ENCODE data around the gene TRPM2. TPM values are rescaled to one million over a fixed set of nuclear protein-coding genes. Genes with fewer than 3 reads are reported as not detected.

TRPM2 gene
- total RNA-seq, 5 donors from 2014 or later (not counting 1 experiment from before 2014, with no cell fraction given) = 1.2 to 8.6 (median 3.6) TPM

DNA sequence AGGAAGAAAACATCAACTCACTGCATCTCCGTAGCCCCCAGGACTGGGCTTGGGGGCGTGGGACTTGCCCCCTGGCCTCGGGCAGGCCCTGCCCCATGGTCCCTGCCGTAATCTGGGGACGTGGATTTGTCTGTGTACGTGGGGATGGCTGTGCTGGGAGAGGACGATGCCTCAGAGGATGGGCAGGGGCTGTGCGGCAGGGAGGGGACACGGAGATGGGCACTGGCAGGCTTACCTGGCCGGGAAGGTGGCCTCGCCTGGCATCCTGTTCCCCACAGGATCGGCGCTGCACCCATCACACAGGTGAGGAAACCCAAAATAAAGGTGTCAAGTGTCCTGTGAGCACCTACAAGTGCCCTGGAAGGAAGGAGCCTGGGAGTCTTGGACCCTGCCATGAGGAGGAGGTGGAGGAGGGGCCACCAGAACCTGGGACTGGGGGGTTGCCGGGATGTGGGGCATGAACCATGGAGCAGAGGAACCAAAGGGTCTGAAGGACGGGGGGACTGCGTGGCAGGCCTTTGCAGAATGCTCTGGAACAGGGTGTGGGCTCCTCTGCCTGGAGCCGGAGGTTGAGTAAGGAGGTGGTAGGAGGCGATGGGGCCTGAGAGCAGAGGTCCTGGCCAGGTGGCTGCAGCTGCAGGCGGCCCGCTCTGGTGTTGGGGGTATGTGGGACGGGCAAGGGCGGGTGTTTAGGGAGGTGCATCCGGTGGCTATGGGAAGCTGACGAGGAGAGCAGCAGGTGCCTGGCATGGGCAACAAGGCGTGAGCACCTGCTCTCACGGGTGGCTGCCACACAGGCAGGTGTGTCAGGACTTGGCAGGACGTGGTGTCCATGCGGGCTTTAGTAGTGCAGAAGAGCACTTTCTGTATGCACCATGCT, 74.1 kb downstream of the TRPM2 start:
- Mint-ChIP-seq H3K27ac (peak overlapping the region in 1 of 2 donors; percentile 4), H3K36me3 (peaks cover 3% of the 10 kb centered on the region), H3K4me1 (no peaks in the 10 kb centered on the region), H3K27me3 (no peaks in the 10 kb centered on the region), H3K9me3 (peaks cover 11 to 21% (median 20%) of the 10 kb centered on the region in 3 donors), H3K4me3 (no peak overlapping the region)
- Histone ChIP-seq H3K36me3 (ENCODE audit: control insufficient read depth in 2 of 2, extremely low read depth in 1 of 2, insufficient read depth in 1 of 2, low read length in 1 of 2) (no peaks in the 10 kb centered on the region), H3K4me1 (ENCODE audit: control insufficient read depth in 1 of 2, extremely low read depth in 1 of 2, insufficient read depth in 2 of 2, low read length in 2 of 2) (no peaks in the 10 kb centered on the region), H3K27me3 (replicated peaks in 1 of 2; ENCODE audit: control insufficient read depth in 2 of 2, extremely low read depth in 1 of 2, insufficient read depth in 2 of 2, low read length in 1 of 2) (peaks cover 0 to 2% of the 10 kb centered on the region in 2 experiments), H3K4me3 (ENCODE audit: control insufficient read depth in 1 of 2, extremely low read depth in 1 of 2, low read length in 1 of 2) (no peak overlapping the region), H3K27ac (ENCODE audit: low read length) (no peak overlapping the region), H3K9me3 (peaks cover 5% of the 10 kb centered on the region)
- ChIA-PET CTCF (no interaction called here), POLR2A (interaction anchor here in 1 of 2 donors (0.7 kb wide), 1 partner anchor 364 kb away, joined by 3 read pairs; no protein-coding TSS in a partner anchor)
- DNase-seq = peak in 1 of 35 experiments; percentile 22
- 96% methylated on average over 26 of the region's 28 CpGs for WGBS (ENCODE audit: insufficient coverage)
- peak in 1 of 4 experiments; percentile 20 for ATAC-seq (replicated peaks in 1 of 4)

DNA sequence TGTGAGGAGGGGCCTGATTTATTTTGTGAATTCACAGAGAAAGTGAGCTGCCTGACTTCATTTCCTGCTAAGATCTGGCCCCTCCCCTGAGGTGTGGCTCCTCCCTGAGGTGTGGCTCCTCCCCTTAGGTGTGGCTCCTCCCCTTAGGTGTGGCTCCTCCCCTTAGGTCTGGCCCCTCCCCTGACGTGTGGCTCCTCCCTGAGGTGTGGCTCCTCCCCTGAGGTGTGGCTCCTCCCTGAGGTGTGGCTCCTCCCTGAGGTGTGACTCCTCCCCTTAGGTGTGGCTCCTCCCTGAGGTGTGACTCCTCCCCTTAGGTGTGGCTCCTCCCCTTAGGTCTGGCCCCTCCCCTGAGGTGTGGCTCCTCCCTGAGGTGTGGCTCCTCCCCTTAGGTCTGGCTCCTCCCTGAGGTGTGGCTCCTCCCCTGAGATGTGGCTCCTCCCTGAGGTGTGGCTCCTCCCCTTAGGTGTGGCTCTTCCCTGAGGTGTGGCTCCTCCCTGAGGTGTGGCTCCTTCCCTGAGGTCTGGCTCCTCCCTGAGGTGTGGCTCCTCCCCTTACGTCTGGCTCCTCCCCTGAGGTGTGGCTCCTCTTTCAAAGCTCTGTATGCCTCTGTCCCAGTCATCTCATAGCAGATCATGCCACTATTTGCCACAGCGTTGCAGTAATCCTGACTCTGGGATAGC, 75.0 kb downstream of the TRPM2 start:
- WGBS (ENCODE audit: insufficient coverage) = no CpG with 5 or more reads among the region's 3 CpGs
- ChIA-PET CTCF (interaction anchor here in 1 of 2 donors (0.6 kb wide), 2 partner anchors 27 to 89 kb away, joined by 3 to 5 read pairs; partner anchors contain the start of gene CFAP410), POLR2A (interaction anchor here (0.7 kb wide), 2 partner anchors 365 to 945 kb away, joined by 3 to 14 read pairs; no protein-coding TSS in a partner anchor)
- no peak overlapping the region for H3K27ac ChIP-seq (ENCODE audit: low read length)
- no peaks in the 10 kb centered on the region for H3K4me1 ChIP-seq (ENCODE audit: control insufficient read depth in 1 of 2, extremely low read depth in 1 of 2, insufficient read depth in 2 of 2, low read length in 2 of 2)
- peaks cover 5% of the 10 kb centered on the region for H3K9me3 ChIP-seq
- H3K4me3 Mint-ChIP-seq = no peak overlapping the region
- H3K27me3 Mint-ChIP-seq = no peaks in the 10 kb centered on the region
- H3K36me3 Mint-ChIP-seq = peaks cover 3% of the 10 kb centered on the region
- peaks cover 0 to 2% of the 10 kb centered on the region in 2 experiments for H3K27me3 ChIP-seq (replicated peaks in 1 of 2; ENCODE audit: control insufficient read depth in 2 of 2, extremely low read depth in 1 of 2, insufficient read depth in 2 of 2, low read length in 1 of 2)
- H3K4me1 Mint-ChIP-seq = no peaks in the 10 kb centered on the region
- no peak overlapping the region for H3K27ac Mint-ChIP-seq
- no peak overlapping the region for H3K4me3 ChIP-seq (ENCODE audit: control insufficient read depth in 1 of 2, extremely low read depth in 1 of 2, low read length in 1 of 2)
- peak in 2 of 4 experiments; percentile 53 to 83 for ATAC-seq (replicated peaks in 1 of 4)
- H3K9me3 Mint-ChIP-seq = peaks cover 11 to 21% (median 20%) of the 10 kb centered on the region in 3 donors
- H3K36me3 ChIP-seq (ENCODE audit: control insufficient read depth in 2 of 2, extremely low read depth in 1 of 2, insufficient read depth in 1 of 2, low read length in 1 of 2) = peaks cover 0 to 4% of the 10 kb centered on the region in 2 donors
- DNase-seq = peak in 33 of 35 experiments; percentile 18 to 72 (median 62)

DNA sequence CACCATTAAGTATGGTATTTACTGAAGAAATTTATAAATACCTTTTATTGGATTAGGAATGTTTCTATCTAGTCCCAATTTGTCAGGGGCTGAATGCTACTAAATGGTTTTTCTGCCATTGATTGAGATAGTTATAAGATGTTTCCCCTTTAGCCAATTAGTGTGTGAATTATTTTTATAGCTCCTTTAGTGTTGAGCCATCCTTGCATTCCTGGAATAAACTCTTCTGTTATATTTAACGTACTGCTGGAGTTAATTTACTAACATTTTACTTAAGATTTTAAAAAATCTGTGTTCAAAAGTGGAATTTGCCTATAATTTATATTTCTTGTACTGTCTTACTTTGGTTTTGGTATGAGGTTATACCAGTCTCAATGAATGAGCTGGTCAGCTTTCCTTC, 76.5 kb downstream of the TRPM2 start:
- no peak overlapping the region for H3K27ac Mint-ChIP-seq

DNA sequence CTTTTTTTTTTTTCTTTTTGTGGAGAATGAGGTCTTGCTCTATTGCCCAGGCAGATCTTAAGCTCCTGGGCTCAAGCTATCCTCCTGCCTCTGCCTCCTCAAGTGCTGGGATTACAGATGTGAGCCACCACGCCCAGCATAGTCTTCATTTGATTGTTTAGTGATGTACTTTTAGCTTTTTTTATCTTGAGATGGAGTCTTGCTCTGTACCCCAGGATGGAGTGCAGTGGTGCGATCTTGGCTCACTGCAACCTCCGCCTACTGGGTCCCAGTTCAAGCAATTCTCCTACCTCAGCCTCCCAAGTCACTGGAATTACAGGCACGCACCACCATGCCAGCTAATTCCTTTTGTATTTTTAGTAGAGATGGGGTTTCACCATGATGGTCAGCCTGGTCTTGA, 77.9 kb downstream of the TRPM2 start:
- H3K27ac Mint-ChIP-seq = no peak overlapping the region
- no peaks in the 10 kb centered on the region for H3K4me1 ChIP-seq (ENCODE audit: control insufficient read depth in 1 of 2, extremely low read depth in 1 of 2, insufficient read depth in 2 of 2, low read length in 2 of 2)
- DNase-seq (no peak), ATAC-seq (replicated peaks in 1 of 4) (no peak)
- 60% methylated on average over 1 of the region's 4 CpGs for WGBS (ENCODE audit: insufficient coverage)
- no peak overlapping the region for H3K4me3 Mint-ChIP-seq
- H3K27me3 ChIP-seq (replicated peaks in 1 of 2; ENCODE audit: control insufficient read depth in 2 of 2, extremely low read depth in 1 of 2, insufficient read depth in 2 of 2, low read length in 1 of 2) = peaks cover 0 to 4% of the 10 kb centered on the region in 2 experiments
- no peaks in the 10 kb centered on the region for H3K4me1 Mint-ChIP-seq
- peaks cover 11 to 21% (median 20%) of the 10 kb centered on the region in 3 donors for H3K9me3 Mint-ChIP-seq
- no peak overlapping the region for H3K27ac ChIP-seq (ENCODE audit: low read length)
- no peaks in the 10 kb centered on the region for H3K27me3 Mint-ChIP-seq
- H3K36me3 Mint-ChIP-seq = peaks cover 3% of the 10 kb centered on the region
- peak overlapping the region in 1 of 2 donors; percentile 6 for H3K4me3 ChIP-seq (ENCODE audit: control insufficient read depth in 1 of 2, extremely low read depth in 1 of 2, low read length in 1 of 2)
- H3K36me3 ChIP-seq (ENCODE audit: control insufficient read depth in 2 of 2, extremely low read depth in 1 of 2, insufficient read depth in 1 of 2, low read length in 1 of 2) = peaks cover 0 to 4% of the 10 kb centered on the region in 2 donors
- H3K9me3 ChIP-seq = peaks cover 5% of the 10 kb centered on the region
- ChIA-PET POLR2A (interaction anchor here in 1 of 2 donors (0.7 kb wide), 1 partner anchor 536 kb away, joined by 6 read pairs; no protein-coding TSS in a partner anchor), CTCF (interaction anchor here in 1 of 2 donors (0.7 kb wide), 1 partner anchor 612 kb away, joined by 4 read pairs; no protein-coding TSS in a partner anchor)

More for the DNA sequence above, 76.5 kb downstream of the TRPM2 start:
- peaks cover 3% of the 10 kb centered on the region for H3K36me3 Mint-ChIP-seq
- H3K9me3 Mint-ChIP-seq = peaks cover 11 to 21% (median 20%) of the 10 kb centered on the region in 3 donors
- ATAC-seq (replicated peaks in 1 of 4) (no peak), DNase-seq (no peak)
- Histone ChIP-seq H3K4me3 (ENCODE audit: control insufficient read depth in 1 of 2, extremely low read depth in 1 of 2, low read length in 1 of 2) (no peak overlapping the region), H3K4me1 (ENCODE audit: control insufficient read depth in 1 of 2, extremely low read depth in 1 of 2, insufficient read depth in 2 of 2, low read length in 2 of 2) (no peaks in the 10 kb centered on the region), H3K27me3 (replicated peaks in 1 of 2; ENCODE audit: control insufficient read depth in 2 of 2, extremely low read depth in 1 of 2, insufficient read depth in 2 of 2, low read length in 1 of 2) (no peaks in the 10 kb centered on the region), H3K9me3 (peaks cover 5% of the 10 kb centered on the region), H3K36me3 (ENCODE audit: control insufficient read depth in 2 of 2, extremely low read depth in 1 of 2, insufficient read depth in 1 of 2, low read length in 1 of 2) (peaks cover 0 to 4% of the 10 kb centered on the region in 2 donors), H3K27ac (ENCODE audit: low read length) (no peak overlapping the region)
- ChIA-PET CTCF (no interaction called here), POLR2A (no interaction called here)
- WGBS (ENCODE audit: insufficient coverage) = no CpG with 5 or more reads among the region's 1 CpG
- no peaks in the 10 kb centered on the region for H3K4me1 Mint-ChIP-seq
- no peak overlapping the region for H3K4me3 Mint-ChIP-seq
- no peaks in the 10 kb centered on the region for H3K27me3 Mint-ChIP-seq

DNA sequence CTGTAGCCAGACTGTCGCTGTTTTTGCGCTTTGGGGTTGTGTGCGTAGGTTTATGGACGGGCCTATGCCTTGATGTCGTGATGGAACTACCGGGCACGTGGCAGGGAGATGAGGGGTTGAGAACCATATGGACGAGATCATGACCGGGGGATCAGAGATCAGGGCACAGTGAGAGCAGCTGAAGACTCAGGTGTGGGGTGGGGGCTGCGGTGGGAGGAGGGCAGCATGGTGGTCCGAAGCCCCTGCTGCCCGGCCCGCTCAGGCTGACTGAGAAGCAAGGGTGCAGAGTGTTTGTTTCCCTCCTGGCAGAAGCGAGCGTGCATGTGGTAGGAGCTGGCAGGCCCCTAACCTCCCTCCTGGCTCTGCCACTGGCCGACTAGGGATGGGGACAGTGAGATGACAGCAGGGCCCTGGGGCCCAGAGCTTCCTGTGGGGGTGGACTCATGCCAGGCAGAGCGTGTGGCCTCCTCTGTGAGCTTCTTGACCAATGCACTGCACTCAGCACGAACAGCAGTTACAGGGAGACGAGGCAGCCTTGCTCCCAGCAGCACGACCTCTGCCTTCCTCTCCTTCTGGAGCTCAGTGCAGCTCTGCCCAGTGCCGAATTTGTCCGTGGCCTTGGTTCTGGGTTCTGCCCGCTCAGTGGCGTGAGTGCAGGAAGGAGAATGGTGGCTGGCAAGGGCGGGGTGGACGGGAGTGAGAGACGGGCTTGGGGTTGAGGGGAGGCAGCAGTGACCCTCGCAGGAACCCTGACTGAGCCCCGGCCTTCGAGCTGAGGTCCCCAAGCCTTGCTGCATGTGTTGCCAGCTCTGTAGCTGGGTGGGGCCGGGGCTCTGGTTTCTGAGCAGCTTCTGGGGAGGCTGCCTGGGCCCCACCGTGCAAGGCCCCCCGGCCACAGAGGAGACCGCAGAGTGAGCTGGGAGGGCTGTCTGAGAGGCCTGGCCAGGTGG, 79.7 kb downstream of the TRPM2 start:
- Histone ChIP-seq H3K9me3 (peaks cover 5% of the 10 kb centered on the region), H3K4me3 (ENCODE audit: control insufficient read depth in 1 of 2, extremely low read depth in 1 of 2, low read length in 1 of 2) (no peak overlapping the region), H3K27me3 (replicated peaks in 1 of 2; ENCODE audit: control insufficient read depth in 2 of 2, extremely low read depth in 1 of 2, insufficient read depth in 2 of 2, low read length in 1 of 2) (peaks cover 0 to 11% of the 10 kb centered on the region in 2 experiments), H3K36me3 (ENCODE audit: control insufficient read depth in 2 of 2, extremely low read depth in 1 of 2, insufficient read depth in 1 of 2, low read length in 1 of 2) (peaks cover 0 to 4% of the 10 kb centered on the region in 2 donors), H3K27ac (ENCODE audit: low read length) (no peak overlapping the region), H3K4me1 (ENCODE audit: control insufficient read depth in 1 of 2, extremely low read depth in 1 of 2, insufficient read depth in 2 of 2, low read length in 2 of 2) (no peaks in the 10 kb centered on the region)
- Mint-ChIP-seq H3K4me3 (no peak overlapping the region), H3K9me3 (peaks cover 11 to 21% (median 20%) of the 10 kb centered on the region in 3 donors), H3K36me3 (peaks cover 3% of the 10 kb centered on the region), H3K27me3 (no peaks in the 10 kb centered on the region), H3K27ac (no peak overlapping the region), H3K4me1 (no peaks in the 10 kb centered on the region)
- ChIA-PET CTCF (no interaction called here), POLR2A (no interaction called here)
- 92% methylated on average over 30 of the region's 34 CpGs for WGBS (ENCODE audit: insufficient coverage)
- ATAC-seq (replicated peaks in 1 of 4) = no peak
- DNase-seq = peak in 1 of 35 experiments; percentile 22
